GM19468 (cell line): Measurements from ENCODE around the gene MARCHF10.

Experiments
- ATAC-seq: cut with Tn5 transposase; IDR thresholded peaks from one replicate; pipeline ENCODE4 v1.9.1; 2021; ENCODE audit warnings: mild to moderate bottlenecking, moderate library complexity, moderate number of reproducible peaks; ENCODE audit not compliant: unreplicated experiment; ENCODE audit errors: extremely low read depth

Gene MARCHF10

DNA sequence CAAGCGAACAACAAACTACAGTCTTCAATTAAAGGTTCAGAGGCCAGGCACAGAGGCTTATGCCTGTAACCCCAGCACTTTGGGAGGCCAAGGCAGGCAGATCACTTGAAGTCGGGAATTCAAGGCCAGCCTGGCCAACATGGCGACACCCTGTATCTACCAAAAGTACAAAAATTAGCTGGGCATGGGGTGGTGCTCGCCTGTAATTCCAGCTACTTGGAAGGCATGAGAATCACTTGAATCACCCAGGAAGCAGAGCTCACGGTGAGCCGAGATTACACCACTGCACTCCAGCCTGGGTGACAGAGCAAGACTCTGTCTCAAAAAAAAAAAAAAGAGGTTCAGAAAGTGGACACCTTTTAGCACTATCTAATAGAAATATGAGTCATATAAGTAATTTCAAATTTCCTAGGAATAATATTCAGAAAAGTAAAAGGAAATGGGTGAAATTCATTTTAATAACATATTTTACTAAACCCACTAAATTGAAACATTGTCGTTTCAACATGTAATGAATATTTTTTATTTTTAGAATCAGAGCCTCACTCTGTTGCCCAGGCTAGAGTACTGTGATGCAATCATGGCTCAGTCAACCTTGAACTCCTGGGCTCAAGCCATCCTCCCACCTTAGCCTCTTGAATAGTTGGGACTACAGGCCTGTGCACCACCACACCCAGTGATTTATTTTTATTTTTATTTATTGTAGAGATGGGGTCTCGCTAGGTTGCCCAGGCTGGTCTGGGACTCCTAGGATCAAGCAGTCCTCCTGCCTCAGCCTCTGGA lies 15.2 kb upstream of the MARCHF10 start:
- no peak for ATAC-seq

DNA sequence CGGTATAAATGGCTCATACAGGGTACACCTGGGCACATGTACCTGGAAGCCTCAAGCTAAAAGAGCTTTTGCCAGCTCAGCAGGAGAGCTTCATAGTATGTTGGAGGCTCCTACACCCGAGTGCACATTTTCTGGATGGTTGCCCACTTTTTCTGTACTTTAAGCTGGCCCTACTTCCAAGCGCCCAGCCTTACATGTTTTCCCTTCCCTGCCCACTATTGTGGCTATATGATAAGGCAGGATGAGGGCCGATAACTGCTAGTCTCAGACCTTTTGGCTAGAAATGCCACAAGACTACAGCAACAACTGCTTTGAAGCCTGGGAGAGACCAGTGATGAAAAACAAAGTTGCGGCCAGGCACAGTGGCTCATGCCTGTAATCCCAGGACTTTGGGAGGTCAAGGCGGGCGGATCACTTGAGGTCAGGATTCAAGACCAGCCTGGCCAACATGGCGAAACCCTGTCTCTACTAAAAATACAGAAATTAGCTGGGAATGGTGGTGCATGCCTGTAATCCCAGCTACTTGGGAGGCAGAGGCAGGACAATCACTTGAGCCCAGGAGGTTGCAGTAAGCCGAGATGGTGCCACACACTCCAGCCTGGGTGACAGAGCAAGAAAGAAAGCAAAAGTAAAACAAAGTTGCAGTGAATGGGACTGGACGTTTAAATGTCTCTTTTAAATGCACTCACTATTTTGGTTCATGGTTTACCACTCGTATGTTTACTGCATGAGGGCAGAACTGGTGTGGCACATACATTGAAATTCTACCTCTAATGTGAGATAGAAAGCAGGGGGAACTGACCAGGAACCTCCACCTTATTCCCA lies 14.2 kb upstream of the MARCHF10 start:
- ATAC-seq, result no peak

DNA sequence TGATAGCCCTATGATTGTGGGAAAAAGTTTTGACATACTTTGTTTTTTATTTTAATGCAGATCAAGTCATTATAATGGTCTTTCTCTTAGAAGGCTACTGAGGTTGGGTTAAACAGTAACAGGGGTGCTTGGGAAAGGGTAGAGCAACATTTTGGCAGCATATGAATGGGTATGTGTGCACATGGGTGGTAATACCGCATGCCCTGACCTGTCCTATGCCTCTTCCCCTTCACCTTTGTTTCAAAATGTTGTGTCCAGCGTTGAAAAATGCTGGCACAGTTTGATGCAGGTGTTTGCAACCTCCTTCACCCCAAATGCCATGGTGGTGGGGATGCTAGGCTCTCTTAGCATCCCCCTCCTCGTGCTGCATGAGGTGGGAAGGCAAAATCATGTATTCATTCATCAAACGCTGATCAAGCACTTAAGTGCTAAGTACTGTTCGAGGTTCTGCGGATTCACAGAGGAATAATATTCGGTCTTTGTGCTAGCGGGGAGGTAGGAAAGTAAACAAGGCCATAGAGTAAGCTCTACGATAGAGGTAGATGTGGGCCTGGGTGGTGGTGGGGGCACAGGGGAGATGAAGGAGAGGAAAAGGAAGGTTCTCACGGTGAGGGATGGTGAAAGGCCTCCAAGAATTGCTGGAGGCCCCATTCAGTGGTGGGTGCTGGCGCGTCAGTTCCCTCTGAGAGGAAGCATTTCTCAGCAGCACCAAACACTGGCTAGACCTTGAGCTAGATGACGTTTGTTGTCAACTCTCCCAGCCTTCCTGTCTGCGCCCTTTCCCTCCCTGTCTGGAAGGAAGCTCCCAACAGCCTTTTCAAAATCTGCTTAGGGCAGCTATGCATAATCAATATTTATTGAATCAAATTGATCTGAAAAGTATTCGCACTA lies 13.3 kb upstream of the MARCHF10 start:
- no peak for ATAC-seq

DNA sequence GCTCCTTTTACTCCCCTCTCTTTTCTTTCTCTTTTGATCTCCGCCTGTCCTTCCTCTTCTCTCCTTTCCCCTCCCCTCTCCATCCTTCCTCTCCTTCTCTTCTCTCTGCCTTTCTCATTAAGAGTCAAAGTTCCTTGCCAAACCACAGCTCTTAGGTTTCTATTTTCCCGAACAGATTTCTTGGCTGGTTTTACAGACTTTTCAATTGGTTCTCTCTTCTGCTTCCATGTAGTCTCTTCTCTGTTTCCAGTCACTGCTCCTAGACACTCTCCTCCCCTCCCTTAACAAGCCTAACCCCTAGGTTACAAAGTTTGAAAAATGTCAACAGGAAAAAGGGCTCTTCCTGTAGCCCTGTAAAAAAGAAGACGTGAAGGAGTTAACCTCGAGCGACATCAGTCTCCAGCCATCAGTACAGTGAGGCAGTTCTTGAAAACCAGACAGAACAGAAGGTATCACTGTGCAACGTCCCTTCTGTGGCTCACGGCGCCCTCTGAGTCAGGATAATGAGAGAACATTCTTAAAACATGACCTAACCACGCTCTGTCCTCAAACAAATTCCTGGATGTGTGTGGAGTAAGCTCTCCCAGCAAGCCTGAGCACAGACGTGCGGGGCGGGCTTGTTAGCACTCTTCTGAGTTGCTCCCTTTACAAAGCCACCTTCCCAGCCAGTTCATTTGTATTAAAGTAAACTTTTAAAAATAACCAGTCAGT lies 11.6 kb upstream of the MARCHF10 start:
- ATAC-seq, result no peak

DNA sequence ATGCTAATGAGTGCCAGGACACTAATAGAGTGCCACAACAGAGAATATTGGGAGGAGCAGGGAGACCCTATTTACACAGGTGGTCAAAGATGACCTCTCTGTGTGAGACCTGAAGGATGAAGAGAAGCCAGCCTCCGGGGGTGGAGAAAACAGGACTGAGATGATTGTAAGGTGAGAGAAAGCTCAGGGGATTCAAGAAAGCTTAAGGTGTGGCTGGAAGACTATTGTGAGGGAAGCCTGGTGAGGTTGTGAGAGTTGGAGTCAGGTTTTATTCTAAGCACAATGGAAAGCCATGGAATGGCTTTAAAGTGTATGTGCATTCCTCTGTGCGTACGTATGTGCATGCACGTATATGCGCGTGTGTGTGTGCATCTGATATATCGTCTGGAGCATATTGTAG lies 10.4 kb upstream of the MARCHF10 start:
- no peak for ATAC-seq

DNA sequence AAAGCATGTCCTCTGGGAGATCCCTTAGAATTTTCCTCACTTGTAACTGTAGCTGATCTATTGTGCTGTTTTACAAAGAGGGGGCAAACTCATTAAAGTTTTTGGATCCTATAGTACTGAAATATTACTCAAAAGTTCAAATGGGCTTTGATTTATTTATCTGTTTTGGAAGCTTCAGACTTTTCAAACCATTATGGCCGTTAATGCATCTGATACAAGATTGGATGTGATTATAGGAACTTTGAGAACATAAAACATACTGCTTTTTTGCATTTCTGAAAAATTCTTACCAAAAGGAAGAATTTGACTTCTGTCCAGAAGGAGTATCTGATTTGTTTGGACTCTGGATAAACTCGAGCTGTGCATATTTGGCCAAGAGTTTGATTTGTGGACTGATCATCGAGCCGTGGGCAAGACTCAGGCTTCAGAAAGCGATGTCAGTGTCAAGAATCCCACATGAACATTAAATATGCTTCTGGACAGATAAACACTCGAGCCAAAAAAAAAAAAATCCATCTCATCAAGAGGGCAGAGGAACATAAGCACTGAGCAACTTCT lies 8.2 kb upstream of the MARCHF10 start:
- ATAC-seq, result no peak

DNA sequence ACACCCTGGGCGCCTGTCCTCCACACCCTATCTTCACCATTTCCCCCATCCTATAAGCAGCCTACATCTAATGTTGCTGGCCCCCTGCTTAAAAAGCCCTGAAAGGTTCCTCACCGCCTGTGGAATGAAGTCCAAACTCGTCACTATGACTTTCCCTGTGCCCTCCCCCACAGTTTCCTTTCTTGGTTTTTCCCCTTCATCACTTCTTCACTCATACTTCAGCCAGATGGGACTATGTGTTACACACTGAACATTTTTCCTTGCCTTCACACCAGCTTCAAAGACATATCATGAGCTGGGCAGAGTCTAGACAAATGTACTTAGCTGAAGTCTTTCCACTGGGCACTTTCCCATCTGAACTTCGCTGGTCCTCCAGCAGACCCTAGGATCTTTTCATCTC lies 1.5 kb upstream of the MARCHF10 start:
- no peak for ATAC-seq

DNA sequence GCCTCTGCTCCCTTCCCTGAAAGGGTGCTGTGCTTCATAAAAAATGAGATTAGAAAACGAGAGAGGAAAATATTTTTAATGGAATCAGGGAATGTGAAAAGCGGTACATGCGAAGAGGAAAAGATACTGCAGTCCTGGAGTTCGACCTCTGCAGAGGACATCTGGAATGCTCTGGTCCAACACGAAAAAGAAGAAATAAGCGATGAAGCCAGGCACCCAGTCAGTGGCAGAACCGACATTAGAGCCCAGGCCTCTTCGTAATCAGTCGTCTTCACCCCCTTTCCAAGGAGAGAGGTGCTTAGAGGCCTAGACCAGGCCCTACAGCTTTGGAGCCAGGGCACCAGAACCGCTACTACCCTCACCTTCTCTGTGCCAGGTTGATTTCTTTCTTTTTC lies 459 bp upstream of the MARCHF10 start:
- no peak for ATAC-seq

DNA sequence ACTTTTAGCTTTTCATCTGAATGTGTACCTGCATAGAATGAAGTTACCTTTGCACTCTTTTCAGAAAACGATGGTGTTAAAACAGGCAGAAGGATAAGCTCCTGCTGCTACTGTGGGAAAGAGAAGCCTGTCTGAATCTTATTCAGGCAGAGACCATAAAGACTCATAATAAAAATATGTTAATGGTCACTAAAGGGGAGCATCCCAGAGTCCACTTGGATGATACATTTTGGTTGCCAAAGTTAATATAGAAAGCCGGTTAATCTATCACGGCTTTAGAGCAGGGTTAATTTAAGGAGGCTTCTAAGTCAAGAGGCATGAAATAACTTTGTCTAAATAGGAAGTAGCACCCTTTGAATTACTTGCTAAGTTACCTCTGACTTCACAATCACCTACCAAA lies 2.9 kb downstream of the MARCHF10 start:
- no peak for ATAC-seq

DNA sequence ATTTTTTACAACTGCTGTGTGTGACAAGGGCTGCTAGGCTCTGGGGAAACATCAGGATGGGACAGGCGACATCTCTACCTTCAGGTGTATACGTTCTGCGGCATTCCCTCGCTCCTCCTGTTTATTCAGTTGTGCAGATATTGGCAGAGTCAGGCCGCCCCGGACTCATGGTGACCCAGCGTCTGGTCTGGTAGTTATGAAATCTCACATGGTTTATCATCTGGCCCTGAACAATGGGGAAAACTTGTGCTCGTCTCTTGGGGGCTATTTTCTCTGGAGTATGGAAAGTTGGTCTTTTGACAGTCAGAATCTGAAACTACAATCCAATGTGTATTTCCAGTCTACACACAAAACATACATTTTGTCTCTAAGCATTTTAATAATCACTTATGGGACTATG lies 3.3 kb downstream of the MARCHF10 start:
- ATAC-seq, result no peak

DNA sequence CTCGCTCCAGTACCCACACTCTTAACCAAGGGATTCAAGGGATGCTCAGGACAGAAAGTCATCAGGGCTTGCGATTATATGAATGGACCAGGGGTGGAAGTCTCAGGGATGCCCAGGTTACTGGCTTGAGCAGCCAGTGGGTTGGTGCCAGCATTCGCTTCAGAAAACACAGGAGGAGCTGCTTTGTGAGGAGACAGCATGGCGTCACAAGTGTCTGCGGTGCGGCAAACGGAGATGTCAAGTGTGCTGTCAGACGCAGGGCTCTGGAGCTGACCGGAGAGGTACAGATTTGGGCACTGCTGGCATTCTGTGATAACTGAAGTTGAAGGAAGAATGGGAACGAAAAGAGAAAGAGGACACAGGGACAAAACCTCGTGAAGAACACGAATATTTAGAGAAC lies 4.1 kb downstream of the MARCHF10 start:
- ATAC-seq, result no peak

DNA sequence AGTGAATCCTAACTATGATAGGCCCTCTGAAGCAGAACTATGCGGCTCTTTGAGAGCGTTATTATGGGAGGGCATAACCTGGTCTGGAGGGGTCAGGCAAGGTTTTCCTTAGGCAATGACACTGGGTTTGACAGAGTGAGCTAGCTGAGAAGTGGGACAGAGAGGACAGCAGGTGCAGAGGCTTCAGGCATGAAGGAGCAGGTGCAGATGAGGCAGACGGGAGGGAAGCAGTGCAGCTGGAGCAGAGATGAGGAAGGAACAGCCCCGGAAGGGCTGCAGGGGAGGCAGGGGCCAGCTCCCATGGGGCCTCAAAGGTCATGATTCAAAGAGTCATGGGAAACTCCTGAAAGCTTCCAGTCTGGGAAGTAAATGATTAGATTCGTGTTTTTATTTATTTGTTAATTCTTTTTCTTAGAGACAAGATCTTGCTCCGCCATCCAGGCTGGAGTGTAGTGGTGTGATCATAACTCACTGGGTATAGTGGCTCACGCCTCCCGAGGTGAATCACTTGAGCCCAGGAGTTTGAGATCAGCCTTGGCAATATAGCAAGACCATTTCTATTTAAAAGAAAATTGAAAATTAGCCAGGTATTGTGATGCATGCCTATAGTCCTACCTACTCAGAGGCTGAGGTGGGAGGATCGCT lies 5.4 kb downstream of the MARCHF10 start:
- ATAC-seq, result no peak

DNA sequence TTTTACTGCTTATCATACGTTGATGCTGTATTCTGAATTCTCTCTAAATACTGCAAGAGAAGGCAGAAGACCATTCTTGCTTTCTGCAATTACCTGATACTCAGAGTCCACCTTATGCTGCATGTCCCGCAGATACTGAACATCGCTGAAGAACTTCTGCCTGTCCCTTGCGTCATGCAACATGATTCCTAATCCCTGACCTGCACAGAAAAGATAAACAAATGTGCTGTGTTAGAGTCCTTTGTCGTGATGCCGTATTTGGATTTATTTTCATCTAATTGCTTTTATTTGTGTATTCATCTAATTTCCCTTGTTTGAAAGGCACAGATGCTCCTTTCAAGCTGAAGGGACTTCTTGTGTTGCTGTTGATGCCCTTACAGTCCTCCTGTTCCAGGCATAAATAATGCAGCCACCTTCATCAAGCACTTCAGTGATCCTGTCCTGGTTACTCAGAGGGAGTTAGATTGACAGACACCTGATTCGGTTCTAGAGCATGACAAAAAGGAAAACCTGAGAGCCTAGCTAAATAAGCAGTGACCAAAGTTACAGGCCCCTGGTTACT lies 6.5 kb downstream of the MARCHF10 start:
- no peak for ATAC-seq

DNA sequence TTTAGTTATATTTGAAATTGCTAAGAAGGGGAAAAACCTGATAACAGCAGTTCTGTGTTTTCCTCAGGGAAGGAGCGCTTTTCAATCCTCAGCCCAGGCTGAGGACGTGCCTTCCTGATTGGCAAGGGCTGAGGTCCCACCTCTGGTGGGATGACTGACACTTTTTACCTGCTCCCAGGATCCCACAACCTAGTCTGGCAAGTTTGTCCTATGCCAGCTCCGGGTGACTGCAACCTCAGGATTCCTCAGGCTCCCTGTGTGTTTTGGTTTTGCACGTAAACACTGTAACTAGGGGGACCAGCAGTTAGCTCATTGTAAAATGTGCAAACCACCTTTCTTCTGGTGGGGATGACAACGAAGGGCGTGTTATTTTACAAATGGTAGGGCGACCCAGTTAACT lies 7.5 kb downstream of the MARCHF10 start:
- ATAC-seq, result no peak

DNA sequence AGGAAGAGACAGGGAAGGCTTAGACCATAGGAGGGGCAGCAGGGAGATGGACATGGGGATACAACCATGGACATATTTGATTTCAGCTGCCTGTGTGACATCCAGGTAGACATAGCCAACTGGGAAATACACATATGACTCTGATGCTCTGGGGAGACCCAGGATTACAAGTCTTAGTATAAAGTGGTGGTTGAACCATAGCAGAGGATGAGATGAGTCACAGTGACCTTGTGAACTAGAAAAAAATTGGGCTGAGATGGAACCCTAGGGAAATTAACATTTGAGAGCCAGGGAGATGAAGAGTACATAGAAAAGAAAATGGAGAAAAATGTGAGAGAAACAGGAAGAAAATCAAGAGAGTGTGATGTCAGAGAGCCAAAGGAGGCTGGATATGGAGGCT lies 10.2 kb downstream of the MARCHF10 start:
- ATAC-seq, result no peak

DNA sequence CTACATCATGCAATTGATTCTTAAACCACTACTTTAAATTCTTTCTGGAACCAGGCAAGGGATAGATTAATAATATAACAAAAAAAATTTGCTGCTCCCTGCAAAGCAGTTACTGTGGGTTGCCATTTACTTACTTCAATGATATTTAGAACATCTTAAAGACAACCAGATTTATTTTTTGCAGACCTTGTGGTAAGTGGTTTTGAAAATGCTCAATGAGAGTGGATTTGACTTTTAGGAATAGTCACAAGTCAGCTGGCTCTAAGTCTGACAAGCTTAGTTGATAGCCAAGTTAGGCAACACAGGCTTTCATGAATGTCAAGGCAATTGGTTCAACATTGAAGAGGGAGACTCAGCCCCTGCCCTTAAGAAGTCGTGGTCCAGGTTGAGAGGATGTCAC lies 11.8 kb downstream of the MARCHF10 start:
- ATAC-seq, result no peak

DNA sequence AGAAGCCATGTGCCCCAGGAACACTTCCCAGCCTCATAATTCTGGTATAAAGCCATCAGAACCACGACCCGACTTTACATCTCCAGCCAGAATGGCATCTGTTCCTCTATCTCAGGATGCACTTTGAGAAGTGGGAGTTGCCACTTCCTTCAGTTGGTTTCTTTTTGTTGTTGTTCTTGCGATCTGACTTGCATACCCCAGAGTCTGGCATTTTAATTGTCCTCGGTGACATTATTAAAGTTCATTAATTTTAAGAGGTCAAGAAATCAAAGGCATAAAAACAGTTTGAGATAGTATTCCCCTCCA lies 13.5 kb downstream of the MARCHF10 start:
- no peak for ATAC-seq

DNA sequence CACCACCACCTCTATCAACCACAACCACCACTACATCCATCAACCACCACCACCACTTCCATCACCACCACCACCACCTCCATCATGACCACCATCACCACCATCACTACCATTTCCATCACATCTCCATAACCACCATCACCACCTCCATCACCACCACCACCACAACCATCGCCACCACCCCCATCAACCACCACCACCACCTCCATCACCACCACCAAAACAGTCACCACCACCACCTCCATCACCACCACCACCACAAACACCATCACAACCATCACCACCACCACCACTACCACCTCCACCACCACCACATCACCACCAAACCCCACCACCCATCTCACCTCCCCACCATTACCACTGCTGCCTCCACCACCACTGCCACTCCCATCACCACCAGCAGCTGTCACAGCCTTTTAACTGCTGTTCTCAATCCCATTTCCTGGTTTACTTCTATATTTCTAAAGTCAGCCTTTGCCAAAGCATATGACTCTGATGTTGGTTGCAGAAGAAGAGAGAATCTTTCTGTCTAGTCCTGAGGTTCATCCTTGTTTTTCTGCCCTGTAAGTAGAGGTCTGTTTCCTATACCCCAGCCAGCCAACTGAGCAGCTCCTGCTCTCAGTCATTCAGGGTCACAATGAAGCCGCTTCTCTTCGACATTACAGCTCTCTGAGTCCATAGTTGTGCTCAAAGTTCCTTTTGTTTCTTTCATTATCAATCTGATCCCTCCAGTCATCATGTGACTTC lies 14.0 kb downstream of the MARCHF10 start:
- ATAC-seq, result no peak

DNA sequence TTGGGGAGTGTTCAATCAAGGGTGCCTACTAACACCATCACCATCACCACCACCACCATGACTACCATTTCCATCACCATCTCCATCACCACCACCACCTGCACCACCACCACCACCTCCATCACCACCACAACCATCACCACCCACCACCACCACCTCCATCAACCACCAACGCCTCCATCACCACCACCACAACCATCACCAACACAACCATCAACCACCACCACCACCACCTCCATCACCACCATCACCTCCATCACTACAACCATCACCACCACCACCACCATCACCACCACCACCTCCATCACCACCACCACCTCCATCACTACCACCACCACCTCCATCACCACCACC lies 15.7 kb downstream of the MARCHF10 start:
- no peak for ATAC-seq
